Stimulated activated CD4-positive, alpha-beta T cell treated with anti-CD3 and anti-CD28 coated beads, TNF-alpha, amount 100 ng/mL, for 4 hours (primary cell): ENCODE data around the gene CASP2.

Experiments used
- DNase-seq, 3 experiments: peaks; one replicate each; pipeline ENCODE4 v3.0.0-alpha.2; 2020; ENCODE audit warnings: low read depth in 3 of 3

CASP2 gene

GRCh38 chr7:143334244-143334643 lies 46.1 kb downstream of the CASP2 start:
- DNase-seq: no peak

GRCh38 chr7:143337216-143337615 lies 49.1 kb downstream of the CASP2 start:
- DNase-seq: no peak

- DNase-seq: no peak
Measured at GRCh38 chr7:143341842-143342241, 53.7 kb downstream of the CASP2 start.

- no peak for DNase-seq
Measured at GRCh38 chr7:143343596-143343995, 55.4 kb downstream of the CASP2 start.

DNA sequence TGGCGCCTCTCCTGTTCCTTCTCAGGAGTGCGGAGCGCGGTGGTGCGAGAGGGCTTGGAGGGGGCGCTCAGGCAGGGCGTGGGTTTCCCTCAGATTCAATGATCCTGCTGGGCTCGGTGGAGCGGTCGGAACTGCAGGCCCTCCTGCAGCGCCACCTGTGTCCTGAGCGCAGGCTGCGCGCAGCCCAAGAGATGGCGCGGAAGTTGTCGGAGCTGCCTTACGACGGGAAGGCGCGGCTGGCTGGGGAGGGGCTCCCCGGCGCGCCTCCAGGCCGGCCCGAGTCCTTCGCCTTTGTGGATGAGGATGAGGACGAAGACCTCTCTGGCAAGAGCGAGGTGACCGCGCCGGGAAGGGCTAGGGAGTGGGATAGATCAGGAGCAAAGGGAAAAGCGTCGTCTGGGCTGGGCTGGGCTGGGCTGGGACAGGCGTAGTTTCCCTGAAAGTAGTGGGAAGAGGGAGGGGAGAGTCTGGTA lies 57.3 kb downstream of the CASP2 start:
- DNase-seq: peak; percentile 31 to 36 (median 36)

- no peak for DNase-seq
Measured at GRCh38 chr7:143346018-143346417, 57.9 kb downstream of the CASP2 start.

DNA sequence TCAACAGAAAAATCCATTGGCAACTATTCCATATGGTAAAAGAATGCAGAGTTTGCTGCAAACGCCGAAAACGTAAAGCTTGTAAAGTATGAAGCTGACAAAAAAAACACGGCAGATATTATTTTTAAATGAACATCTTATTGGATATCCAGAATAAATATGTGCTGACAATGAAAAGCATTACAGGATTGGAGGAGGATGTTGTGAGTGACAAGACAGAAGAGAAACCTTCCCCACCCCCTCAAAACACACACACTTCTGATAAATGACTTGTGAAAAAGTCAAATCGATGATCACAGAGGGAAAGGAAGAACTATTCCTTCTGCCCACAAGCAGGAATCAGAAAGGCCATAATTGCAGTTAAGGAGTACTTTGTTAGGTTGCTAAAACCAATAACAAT lies 59.8 kb downstream of the CASP2 start:
- DNase-seq: no peak

- DNase-seq: no peak
Measured at GRCh38 chr7:143351060-143351459, 62.9 kb downstream of the CASP2 start.

DNA sequence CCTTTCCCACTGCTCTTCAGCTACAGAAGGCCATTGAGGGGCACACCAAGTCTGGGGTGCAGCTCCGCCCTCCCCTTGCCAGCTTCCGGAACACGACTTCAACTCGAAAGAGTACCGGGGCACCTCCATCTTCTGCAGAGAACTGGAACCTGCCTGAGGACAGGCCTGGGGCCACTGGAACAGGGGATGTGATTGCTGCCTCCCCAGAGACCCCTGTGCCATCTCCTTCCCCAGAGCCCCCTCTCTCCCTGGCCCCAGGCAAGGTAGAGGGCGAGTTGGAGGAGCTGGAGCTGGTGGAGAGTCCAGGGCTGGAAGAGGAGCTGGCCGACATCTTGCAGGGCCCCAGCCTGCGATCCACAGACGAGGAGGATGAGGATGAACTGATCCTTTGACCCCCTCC lies 63.4 kb downstream of the CASP2 start:
- DNase-seq: no peak

DNA sequence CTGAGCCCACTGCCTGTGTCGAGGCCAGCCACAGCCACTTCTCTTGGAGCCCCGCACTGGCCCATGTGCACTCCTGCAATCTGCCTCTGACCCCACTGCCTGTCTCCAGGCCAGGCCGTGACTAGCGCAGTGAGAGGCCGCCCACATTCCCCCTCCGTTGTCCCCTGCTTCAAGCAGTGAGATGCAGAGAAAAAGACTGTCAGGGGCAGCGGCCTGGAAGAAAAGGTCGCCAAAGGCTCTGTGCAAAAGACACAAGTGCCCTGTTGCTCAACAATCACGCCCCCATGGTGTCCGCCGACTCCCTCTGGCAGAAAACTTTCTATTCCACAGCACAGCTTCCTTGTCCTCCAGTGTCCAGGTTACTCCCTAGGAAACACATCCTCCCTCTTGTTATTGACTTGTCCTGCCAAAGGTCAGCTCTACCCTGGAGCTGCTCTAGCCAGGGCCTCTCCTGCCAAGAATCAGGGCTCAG lies 64.4 kb downstream of the CASP2 start:
- no peak for DNase-seq

- no peak for DNase-seq
Measured at GRCh38 chr7:143354376-143354775, 66.2 kb downstream of the CASP2 start.

DNA sequence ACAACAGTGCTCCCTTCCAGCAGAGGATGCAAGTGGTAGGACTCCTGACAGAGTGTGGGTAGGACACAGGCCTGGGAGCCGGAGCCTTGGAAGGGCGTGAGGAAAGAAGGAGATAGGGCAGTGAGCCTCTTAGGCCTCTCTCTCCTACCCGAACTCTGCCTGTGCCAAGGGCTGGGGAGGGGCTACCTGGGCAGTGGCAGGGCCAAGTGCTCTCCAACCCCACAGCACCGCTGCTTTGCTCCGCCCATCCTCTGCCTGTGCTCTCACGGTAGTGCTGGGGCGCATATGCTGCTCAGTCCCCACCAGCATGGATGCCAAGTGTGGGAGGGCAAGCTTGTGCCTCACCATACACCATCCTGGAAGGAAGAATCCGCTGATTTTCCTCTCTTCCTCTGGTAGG lies 66.8 kb downstream of the CASP2 start:
- no peak for DNase-seq

- no peak for DNase-seq
Measured at GRCh38 chr7:143355450-143356385, 67.6 kb downstream of the CASP2 start.

DNA sequence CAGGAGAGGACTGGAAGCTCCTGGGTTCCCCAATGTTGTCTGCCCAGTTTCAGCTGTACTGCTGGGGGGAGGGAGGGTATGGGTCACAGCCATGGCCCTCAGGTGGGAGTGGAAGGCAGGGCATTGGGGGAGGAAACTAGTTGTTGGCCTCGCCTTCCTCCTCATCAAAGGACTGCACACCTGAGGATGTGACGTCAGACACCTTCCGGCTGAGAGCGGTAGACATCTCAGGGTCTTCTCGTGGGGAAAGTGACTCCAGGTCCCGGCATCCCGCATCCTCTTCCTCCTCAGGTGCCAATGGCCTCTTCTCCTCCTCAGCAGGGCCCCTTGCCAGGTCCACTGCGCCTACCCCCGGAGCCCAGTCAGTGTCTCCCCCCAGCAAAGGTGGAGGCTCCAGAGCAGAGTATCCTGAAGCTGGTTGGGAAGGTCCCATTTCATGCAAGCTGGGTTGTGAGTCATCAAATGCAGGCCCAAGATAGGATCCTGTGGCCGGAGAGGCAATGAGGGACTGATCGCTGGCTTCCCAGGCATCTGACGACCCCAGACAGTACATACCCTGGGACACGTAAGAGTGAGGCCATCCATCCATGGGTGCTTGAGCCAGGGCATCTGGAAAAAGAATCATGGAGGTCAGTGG lies 68.4 kb downstream of the CASP2 start:
- DNase-seq: no peak
